ENCODE measurements around the gene FEM1B. TPM values are rescaled to one million over a fixed set of nuclear protein-coding genes. Genes with fewer than 3 reads are reported as not detected.
A peak's percentile ranks its signal among the peaks of the same experiment; 100 is the strongest.

The FEM1B gene
- total RNA-seq, 1 donor from 2014 or later: 46.2 TPM

DNA sequence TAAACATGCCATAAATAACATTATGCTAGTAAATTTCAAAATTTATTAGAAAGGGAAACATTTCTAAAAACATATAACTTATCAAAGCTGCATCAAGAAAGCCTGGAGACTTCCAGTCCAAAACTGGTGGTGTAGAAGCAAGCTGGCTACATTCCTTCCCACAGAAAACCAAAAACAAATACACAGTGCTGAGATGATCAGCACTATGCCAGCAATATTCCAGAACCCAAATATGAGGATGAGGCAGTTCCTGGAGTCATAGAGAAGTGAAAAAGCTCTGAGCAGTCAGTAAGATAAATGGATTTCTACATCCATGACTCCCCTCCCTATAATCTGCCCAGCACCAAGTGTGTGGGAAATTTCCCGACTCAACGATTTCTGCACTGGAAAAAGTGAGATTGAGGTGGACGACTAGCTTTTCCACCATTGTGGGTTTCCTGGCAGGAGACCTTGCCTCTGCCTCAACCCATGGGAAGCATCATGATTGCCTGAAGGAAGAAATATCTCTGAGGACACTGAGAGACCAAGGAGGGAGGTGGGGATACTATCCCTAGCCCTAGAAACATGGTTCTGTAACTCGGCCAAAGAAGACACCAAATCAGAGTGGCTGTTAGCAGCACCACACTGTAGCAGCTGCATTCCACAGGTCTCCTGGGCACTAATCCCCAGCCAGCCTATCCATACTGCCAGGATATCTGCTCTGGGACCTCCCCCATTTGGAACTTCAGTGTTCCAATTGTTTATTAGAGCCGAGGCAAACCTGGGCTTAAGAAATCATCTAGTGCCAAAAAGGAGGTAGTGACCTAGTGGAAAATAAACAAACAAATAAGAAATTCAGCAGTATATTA is 36.2 kb upstream of the FEM1B start:
- Mint-ChIP-seq H3K4me1 (no peaks in the 10 kb centered on the region), H3K9me3 (peaks cover 8% of the 10 kb centered on the region), H3K27me3 (peaks cover 16% of the 10 kb centered on the region), H3K4me3 (no peak overlapping the region), H3K36me3 (ENCODE audit: low read depth) (peaks cover 1% of the 10 kb centered on the region), H3K27ac (no peak overlapping the region)
- intact Hi-C loops (cut with micrococcal nuclease): no loop called here
- DNase-seq: peak; percentile 29

DNA sequence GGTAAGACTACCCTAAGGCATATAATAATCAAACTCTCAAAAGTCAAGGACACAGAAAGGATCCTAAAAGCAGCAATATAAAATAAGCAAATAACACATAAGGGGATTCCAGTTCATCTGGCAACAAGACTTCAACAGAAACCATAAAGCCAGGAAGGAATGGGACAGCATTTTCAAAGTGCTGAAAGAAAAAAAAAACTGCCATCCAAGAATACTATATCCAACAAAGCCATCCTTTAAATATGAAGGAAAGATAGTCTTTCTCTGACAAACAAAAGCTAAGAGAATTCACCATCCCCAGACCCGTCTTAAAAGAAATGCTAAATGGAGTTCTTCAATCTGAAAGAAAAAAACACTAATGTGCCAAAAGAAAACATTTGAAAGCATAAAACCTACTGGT is 33.3 kb upstream of the FEM1B start:
- Mint-ChIP-seq H3K4me3 (no peak overlapping the region), H3K27ac (no peak overlapping the region), H3K27me3 (peaks cover 27% of the 10 kb centered on the region), H3K36me3 (ENCODE audit: low read depth) (peaks cover 1% of the 10 kb centered on the region), H3K4me1 (peaks cover 2% of the 10 kb centered on the region), H3K9me3 (peaks cover 8% of the 10 kb centered on the region)
- no peak for DNase-seq
- intact Hi-C loops (cut with micrococcal nuclease): no loop called here

DNA sequence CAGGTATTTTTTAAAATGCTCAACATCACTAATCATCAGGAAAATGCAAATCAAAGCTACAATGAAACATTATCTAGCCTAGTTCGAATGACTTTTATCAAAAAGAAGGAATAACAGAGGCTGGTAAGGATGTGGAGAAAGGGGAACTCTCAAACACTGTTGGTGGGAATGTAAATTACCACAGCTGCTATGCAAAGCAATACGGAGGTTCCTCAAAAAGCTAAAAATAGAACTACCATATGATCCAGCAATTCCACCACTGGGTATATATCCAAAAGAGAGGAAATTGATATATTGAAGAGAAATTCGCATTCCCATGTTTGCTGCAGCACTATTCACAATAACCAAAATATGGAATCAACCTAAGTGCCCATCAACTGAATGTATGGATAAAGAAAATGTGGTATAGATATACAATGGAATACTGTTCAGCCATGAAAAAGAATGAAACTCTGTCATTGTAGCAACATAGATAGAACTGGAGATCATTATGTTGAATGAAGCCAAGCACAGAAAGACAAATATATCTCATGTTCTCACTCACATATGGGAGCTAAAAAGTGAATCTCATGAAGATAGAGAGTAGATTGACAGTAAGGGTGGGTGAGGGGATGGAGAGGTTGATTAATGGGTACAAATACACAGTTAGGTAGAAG is 28.4 kb upstream of the FEM1B start:
- H3K27me3 Mint-ChIP-seq: peaks cover 36% of the 10 kb centered on the region
- intact Hi-C loops (cut with micrococcal nuclease): no loop called here
- peaks cover 7% of the 10 kb centered on the region for H3K9me3 Mint-ChIP-seq
- H3K4me3 Mint-ChIP-seq: no peak overlapping the region
- peaks cover 4% of the 10 kb centered on the region for H3K4me1 Mint-ChIP-seq
- H3K27ac Mint-ChIP-seq: no peak overlapping the region
- no peak for DNase-seq
- peaks cover 1% of the 10 kb centered on the region for H3K36me3 Mint-ChIP-seq (ENCODE audit: low read depth)

DNA sequence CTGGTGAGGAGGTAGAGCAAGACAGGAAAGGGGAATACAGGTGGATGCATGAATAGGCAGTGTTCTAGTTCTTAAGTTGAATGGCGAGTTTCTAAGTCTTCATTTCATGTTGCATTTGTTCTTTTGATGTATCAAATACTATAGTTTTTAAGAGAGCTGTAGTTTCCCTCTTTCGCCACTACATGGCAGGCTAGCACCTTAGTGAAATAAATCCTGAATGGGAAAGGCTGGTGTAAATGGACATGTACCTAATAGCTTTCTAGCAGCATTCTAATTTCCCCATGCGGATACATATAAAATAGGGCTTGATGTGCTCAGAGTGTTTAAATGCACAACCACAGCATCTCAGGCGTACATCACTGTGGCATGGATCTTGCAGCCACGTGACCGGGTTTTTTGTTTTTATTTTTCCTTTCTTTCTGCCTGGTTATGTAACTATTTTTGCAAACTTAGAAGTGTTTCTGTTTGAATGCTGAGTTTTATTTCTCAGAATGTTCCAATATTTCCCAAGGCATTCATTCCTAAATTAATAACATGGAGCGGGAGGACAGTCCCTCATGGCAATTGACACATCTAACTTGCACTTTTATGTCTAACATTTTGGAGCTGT is 24.5 kb upstream of the FEM1B start:
- intact Hi-C loops (cut with micrococcal nuclease): loop anchor here (1.0 to 10.0 kb wide), 3 partner anchors 53 to 422 kb away; no protein-coding TSS in a partner anchor
- H3K27ac Mint-ChIP-seq: no peak overlapping the region
- H3K4me3 Mint-ChIP-seq: no peak overlapping the region
- no peaks in the 10 kb centered on the region for H3K9me3 Mint-ChIP-seq
- H3K36me3 Mint-ChIP-seq (ENCODE audit: low read depth): no peaks in the 10 kb centered on the region
- peaks cover 31% of the 10 kb centered on the region for H3K27me3 Mint-ChIP-seq
- DNase-seq: peak; percentile 84
- peaks cover 8% of the 10 kb centered on the region for H3K4me1 Mint-ChIP-seq

DNA sequence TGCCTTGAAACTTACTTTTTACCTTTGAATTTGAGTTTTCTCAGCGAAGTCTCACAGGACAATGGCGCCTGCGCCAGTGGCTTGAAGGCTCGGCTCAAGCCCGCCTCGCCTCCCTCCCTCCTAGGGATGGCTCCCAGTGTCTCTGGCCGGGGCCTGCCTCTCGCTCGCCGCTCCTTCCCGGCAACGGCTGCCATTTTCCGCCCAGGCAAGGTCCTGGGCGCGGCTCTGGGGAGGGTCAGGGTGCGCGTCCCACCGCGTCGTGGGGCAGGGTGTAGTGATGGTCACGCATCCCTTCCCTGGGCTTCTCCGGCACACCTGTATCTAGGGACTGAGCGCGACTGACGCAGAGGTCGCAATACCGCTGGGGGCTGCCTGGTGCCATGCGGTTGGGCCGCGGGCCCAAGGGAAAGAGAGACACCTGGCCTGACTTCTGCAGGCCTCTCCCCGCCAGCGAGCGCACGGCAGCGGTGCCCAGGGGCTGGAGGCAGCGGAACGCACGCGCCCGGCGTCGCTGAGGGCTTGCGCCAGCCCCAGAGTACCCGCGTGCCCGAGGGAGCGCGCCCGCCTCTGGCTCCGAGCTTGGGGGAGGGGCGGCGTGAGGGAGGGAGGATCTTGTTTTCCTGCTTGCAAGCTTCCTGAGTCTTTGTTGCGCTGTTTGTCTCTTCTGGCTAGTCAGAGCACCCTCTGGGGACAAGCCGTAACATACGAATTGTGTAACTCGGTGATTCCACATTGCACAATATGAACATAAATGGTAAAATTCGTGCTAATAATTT is 20.7 kb upstream of the FEM1B start:
- intact Hi-C loops (cut with micrococcal nuclease): loop anchor here (1.0 to 10.0 kb wide), 2 partner anchors 20 to 418 kb away; partner anchors contain the start of gene FEM1B
- peak; percentile 91 for DNase-seq
- H3K36me3 Mint-ChIP-seq (ENCODE audit: low read depth): no peaks in the 10 kb centered on the region
- H3K4me1 Mint-ChIP-seq: peaks cover 9% of the 10 kb centered on the region
- no peaks in the 10 kb centered on the region for H3K9me3 Mint-ChIP-seq
- peaks cover 18% of the 10 kb centered on the region for H3K27me3 Mint-ChIP-seq
- peak overlapping the region; percentile 78 for H3K4me3 Mint-ChIP-seq
- H3K27ac Mint-ChIP-seq: peak overlapping the region; percentile 77

DNA sequence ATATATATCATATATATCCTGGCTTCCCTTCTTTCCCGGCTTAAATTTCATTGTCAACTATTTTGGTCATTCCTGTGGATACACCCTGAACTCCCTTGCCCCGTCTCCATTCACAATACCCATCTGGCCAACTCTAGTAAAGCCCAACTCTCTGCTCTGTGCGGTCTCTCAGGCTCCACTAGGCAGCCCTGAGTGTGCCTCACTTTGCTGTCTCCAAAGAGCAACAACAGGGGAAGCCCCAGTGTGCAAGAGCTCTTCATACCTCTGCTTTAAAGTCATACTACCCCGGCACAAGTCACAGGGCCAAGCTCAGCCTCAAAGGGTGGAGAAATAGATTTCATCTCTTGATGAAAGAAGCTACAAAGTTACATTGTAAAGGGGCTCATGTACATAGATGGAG is 18.9 kb upstream of the FEM1B start:
- Mint-ChIP-seq H3K27ac (no peak overlapping the region), H3K9me3 (no peaks in the 10 kb centered on the region), H3K36me3 (ENCODE audit: low read depth) (no peaks in the 10 kb centered on the region), H3K4me1 (peaks cover 8% of the 10 kb centered on the region), H3K4me3 (no peak overlapping the region), H3K27me3 (peaks cover 23% of the 10 kb centered on the region)
- peak; percentile 66 for DNase-seq
- intact Hi-C loops (cut with micrococcal nuclease): loop anchor here (10.0 kb wide), 1 partner anchor 416 kb away; no protein-coding TSS in a partner anchor

DNA sequence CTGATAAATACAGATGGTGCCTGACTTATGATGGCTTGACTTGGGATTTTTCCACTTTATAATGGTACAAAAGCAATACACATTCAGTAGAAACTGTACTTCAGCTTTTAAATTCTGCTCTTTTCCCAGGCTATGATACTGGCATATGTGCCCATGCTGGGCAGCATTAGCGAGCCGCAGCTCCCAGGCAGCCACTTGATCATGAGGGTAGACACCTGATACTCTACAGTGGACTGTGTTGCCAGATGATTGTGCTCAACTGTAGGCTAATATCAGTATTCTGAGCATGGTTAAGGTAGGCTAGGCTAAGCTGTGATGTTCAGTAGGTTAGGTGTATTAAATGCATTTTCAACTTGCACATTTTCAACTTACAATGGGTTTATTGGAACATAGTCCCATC is 17.7 kb upstream of the FEM1B start:
- no peaks in the 10 kb centered on the region for H3K36me3 Mint-ChIP-seq (ENCODE audit: low read depth)
- no peak for DNase-seq
- H3K4me3 Mint-ChIP-seq: no peak overlapping the region
- no peak overlapping the region for H3K27ac Mint-ChIP-seq
- intact Hi-C loops (cut with micrococcal nuclease): loop anchor here (10.0 kb wide), 1 partner anchor 415 kb away; no protein-coding TSS in a partner anchor
- H3K4me1 Mint-ChIP-seq: peaks cover 6% of the 10 kb centered on the region
- peaks cover 26% of the 10 kb centered on the region for H3K27me3 Mint-ChIP-seq
- H3K9me3 Mint-ChIP-seq: no peaks in the 10 kb centered on the region

DNA sequence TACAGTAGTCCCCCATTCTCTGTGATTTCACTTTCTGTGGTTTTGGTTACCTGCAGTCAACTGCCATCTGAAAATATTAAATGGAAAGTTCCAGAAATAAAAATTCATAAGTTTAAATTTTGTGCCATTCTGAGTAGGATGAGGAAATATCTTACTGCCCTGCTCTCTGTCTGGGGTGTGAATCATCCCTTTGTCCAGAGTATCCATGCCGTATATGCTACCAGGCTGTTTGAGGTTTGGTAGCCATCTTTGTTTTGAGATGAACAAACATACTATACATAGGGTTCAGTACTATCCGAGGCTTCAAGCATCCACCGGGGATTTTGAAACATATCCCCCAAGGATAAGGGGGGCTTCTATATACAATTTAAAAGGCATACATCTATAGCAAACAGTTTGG is 16.3 kb upstream of the FEM1B start:
- intact Hi-C loops (cut with micrococcal nuclease): no loop called here

DNA sequence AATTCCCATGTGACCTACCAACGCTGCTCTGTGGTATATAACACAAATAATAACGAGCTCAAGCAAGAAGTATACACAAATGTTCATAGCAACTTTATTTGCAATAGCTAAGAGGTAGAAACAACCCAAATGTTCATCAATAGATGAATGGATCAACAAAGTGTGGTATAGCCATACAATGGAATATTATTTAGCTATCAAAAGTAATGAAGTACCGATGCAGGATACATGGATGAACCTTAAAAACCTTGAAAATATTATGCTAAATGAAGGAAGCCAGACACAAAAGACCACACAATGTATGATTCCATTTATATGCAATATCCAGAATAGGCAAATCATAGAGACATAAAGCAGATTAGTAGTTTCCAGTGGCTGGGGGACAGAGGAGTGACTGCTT is 15.6 kb upstream of the FEM1B start:
- Mint-ChIP-seq H3K27me3 (peaks cover 26% of the 10 kb centered on the region), H3K27ac (no peak overlapping the region), H3K4me1 (peaks cover 4% of the 10 kb centered on the region), H3K4me3 (no peak overlapping the region), H3K36me3 (ENCODE audit: low read depth) (no peaks in the 10 kb centered on the region), H3K9me3 (no peaks in the 10 kb centered on the region)
- DNase-seq: no peak
- intact Hi-C loops (cut with micrococcal nuclease): no loop called here

More for the DNA sequence above, 16.3 kb upstream of the FEM1B start:
- Mint-ChIP-seq H3K4me1 (peaks cover 6% of the 10 kb centered on the region), H3K27ac (no peak overlapping the region), H3K9me3 (no peaks in the 10 kb centered on the region), H3K36me3 (ENCODE audit: low read depth) (no peaks in the 10 kb centered on the region), H3K27me3 (peaks cover 26% of the 10 kb centered on the region), H3K4me3 (no peak overlapping the region)
- DNase-seq: no peak

DNA sequence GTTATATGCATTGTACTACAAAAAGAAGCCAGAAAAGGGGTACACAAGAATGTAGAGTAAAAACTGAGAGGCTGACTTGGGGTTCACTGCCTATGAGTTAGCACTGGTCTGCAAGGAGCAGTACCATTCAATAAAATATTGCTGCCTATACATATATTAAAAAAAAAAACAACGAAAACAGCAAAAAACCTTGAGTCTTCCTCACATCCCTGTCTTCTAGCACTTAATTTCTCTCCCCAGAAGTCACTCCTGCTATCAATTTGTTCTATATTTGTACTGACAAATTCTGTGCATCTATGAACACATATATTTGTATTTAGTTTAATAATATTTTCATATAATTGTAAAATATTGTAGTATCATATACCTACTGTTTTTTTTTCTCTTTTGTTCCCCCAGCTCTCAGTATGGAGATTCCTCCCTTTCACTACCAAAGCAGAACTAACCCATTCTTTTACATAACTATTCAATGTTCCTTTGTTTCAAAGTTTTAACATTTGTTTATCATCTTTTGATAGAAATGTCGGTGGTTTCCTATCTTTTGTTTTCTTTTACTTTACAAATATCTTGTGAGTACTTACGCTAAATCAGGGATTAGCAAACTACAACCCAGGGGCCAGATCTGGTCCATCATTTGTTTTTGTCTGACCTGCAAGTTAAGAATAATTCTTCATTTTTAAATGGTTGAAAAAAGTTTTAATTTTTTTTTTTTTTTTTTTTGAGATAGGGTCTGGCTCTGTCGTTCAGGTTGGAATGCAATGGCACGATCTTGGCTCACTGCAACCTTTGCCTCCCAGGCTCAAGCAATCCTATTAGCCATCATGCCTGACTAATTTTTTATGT is 14.8 kb upstream of the FEM1B start:
- H3K36me3 Mint-ChIP-seq (ENCODE audit: low read depth): no peaks in the 10 kb centered on the region

DNA sequence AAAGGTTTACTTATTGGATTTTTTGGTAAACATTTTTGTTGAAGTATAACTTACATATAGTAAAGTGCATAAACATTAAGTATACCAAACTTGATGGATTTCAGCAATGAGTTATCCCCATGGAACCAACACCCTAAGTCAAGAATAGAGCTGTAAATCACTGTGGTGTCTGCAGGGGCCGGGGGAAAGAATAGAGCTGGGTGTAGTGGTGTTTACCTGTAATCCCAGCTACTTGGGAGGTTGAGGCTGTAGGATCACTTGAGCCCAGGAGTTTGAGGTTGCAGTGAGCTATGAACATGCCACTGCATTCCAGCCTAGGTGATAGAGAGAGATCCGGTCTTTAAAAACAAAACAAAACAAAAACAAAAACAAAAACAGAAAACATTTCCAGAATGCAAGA is 13.3 kb upstream of the FEM1B start:
- Mint-ChIP-seq H3K36me3 (ENCODE audit: low read depth) (no peaks in the 10 kb centered on the region), H3K9me3 (no peaks in the 10 kb centered on the region), H3K27me3 (peaks cover 41% of the 10 kb centered on the region), H3K4me1 (no peaks in the 10 kb centered on the region), H3K27ac (no peak overlapping the region), H3K4me3 (no peak overlapping the region)
- no peak for DNase-seq
- intact Hi-C loops (cut with micrococcal nuclease): no loop called here

More for the DNA sequence above, 14.8 kb upstream of the FEM1B start:
- intact Hi-C loops (cut with micrococcal nuclease): no loop called here
- H3K27ac Mint-ChIP-seq: no peak overlapping the region
- peaks cover 30% of the 10 kb centered on the region for H3K27me3 Mint-ChIP-seq
- peaks cover 4% of the 10 kb centered on the region for H3K4me1 Mint-ChIP-seq
- DNase-seq: no peak
- H3K4me3 Mint-ChIP-seq: no peak overlapping the region
- no peaks in the 10 kb centered on the region for H3K9me3 Mint-ChIP-seq

DNA sequence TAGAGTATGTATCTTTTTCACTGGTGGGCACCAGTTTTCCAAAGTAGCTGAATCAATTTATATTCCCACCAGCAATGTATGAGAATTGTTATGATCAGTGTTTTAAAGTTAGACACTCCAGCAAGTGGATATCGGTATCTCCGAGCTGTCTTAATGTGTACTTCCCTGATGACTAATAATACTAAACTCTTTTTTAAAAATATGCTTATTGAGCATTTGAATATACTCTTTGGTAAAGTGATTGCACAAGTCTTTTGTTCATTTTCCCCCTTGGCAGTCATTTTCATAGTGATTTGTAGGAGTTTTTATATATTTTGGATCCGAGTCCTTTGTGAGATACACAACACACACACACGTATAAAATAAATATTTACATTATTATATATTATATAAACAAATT is 12.5 kb upstream of the FEM1B start:
- H3K4me1 Mint-ChIP-seq: no peaks in the 10 kb centered on the region
- intact Hi-C loops (cut with micrococcal nuclease): no loop called here
- no peak for DNase-seq
- no peak overlapping the region for H3K4me3 Mint-ChIP-seq
- H3K9me3 Mint-ChIP-seq: no peaks in the 10 kb centered on the region
- H3K36me3 Mint-ChIP-seq (ENCODE audit: low read depth): no peaks in the 10 kb centered on the region
- H3K27ac Mint-ChIP-seq: no peak overlapping the region
- peaks cover 43% of the 10 kb centered on the region for H3K27me3 Mint-ChIP-seq

DNA sequence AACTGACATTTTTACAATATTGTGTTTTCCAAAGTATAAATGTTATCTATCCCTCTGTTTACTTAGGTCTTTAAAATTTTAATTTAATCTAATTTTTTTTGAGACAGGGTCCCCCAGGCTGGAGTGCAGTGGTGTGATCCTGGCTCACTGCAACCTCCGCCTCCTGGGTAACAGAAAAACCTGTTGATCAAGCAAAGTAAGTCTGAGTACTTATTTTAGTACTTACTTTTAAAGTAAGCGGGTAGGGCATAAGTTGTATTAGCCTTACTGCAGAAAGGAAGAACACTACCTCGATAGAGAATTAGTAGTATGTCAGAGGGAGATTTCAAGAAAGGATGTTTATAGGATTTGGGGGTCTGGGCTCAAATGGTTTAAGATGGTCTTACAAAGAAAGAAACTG is 11.9 kb upstream of the FEM1B start:
- no peaks in the 10 kb centered on the region for H3K36me3 Mint-ChIP-seq (ENCODE audit: low read depth)
- H3K9me3 Mint-ChIP-seq: no peaks in the 10 kb centered on the region
- no peak overlapping the region for H3K4me3 Mint-ChIP-seq
- H3K27me3 Mint-ChIP-seq: peaks cover 44% of the 10 kb centered on the region
- no peak for DNase-seq
- H3K4me1 Mint-ChIP-seq: no peaks in the 10 kb centered on the region
- intact Hi-C loops (cut with micrococcal nuclease): no loop called here
- no peak overlapping the region for H3K27ac Mint-ChIP-seq
